Uterus (tissue), 4 donors: ENCODE results near the gene FLT1. TPM values are rescaled to one million over a fixed set of nuclear protein-coding genes. Genes with fewer than 3 reads are reported as not detected.

ENCODE experiments used
- DNase-seq, 2 donors: peaks; one replicate each; pipeline ENCODE4 v3.0.0-alpha.2; 2019 to 2020
- H3K27ac ChIP-seq, 2 donors: fragments of 200-600 bp; sonication (generic); 1 replicate in 1 of 2; 2 replicates in 1 of 2; pipeline ENCODE4 v1.5.1; 2016 to 2018
- H3K27me3 ChIP-seq, 2 donors: fragments of 200-600 bp; sonication (generic); one replicate each; pipeline ENCODE4 v1.5.1; 2018 to 2019; ENCODE audit warnings: control low read depth in 1 of 2
- H3K36me3 ChIP-seq, 2 donors: fragments of 200-600 bp; sonication (generic); one replicate each; pipeline ENCODE4 v1.5.1; 2019; ENCODE audit warnings: control low read depth in 1 of 2
- H3K4me1 ChIP-seq, 2 donors: fragments of 200-600 bp; sonication (generic); one replicate each; pipeline ENCODE4 v1.5.1; 2018 to 2019; ENCODE audit warnings: control low read depth in 1 of 2
- H3K4me3 ChIP-seq, 2 donors: fragments of 200-600 bp; sonication (generic); 1 replicate in 1 of 2; 2 replicates in 1 of 2; pipeline ENCODE4 v1.5.1; 2018 to 2019; ENCODE audit warnings: mild to moderate bottlenecking in 1 of 2
- H3K9me3 ChIP-seq, 2 donors: fragments of 200-600 bp; sonication (generic); one replicate each; pipeline ENCODE4 v1.5.1; 2019; ENCODE audit warnings: control low read depth in 1 of 2
- CTCF ChIP-seq, 4 experiments: fragments of 200-600 bp in 2 of 4; fragments of 450-650 bp in 2 of 4; sonication (generic) in 2 of 4; IDR thresholded peaks; one replicate each; pipeline ENCODE4 v1.5.1; 2016 to 2019; ENCODE audit warnings: antibody characterized with exemption in 4 of 4, mild to moderate bottlenecking in 2 of 4, moderate library complexity in 1 of 4
- POLR2A ChIP-seq, 2 donors: fragments of 450-650 bp; IDR thresholded peaks; one replicate each; pipeline ENCODE4 v1.6.1; 2016; ENCODE audit warnings: antibody characterized with exemption in 2 of 2, mild to moderate bottlenecking in 1 of 2, moderate library complexity in 1 of 2
- intact Hi-C: fragments of 100-400 bp; cut with DNase I; formaldehyde crosslinking; loops from one replicate; pipeline ENCODE4 v1.15.1; 2023; ENCODE audit warnings: low total_unique reads
- total RNA-seq, 4 donors: library from RNA; depleted of rRNA in 3 of 4; stranded (reverse); fragments of >200 nt in 3 of 4; gene quantifications; one replicate each; pipeline versions ENCODE4 v1.1.0 to v1.2.4, GENCODE V29; 2014 to 2023
- donor health status: DM: yes; HTN: yes; CAD: no.

The FLT1 gene
- total RNA-seq, 4 donors from 2014 or later = 53.2 to 95.3 (median 62.0) TPM

- no peaks in the 10 kb centered on the region for H3K36me3 ChIP-seq
- no peaks in the 10 kb centered on the region for H3K9me3 ChIP-seq
- H3K4me3 ChIP-seq = no peak overlapping the region
- H3K4me1 ChIP-seq = no peaks in the 10 kb centered on the region
- no peak for TF ChIP-seq CTCF (IDR thresholded peaks at IDR 0.05)
- no peak for TF ChIP-seq POLR2A (IDR thresholded peaks at IDR 0.05)
- intact Hi-C loops = no loop called here
- H3K27me3 ChIP-seq = no peaks in the 10 kb centered on the region
- DNase-seq = no peak
- no peak overlapping the region for H3K27ac ChIP-seq
Measured at GRCh38 chr13:28441529-28441928, 53.4 kb downstream of the FLT1 start.

GRCh38 chr13:28440774-28441504 is 54.0 kb downstream of the FLT1 start:
- H3K9me3 ChIP-seq = no peaks in the 10 kb centered on the region
- no peaks in the 10 kb centered on the region for H3K27me3 ChIP-seq
- no peaks in the 10 kb centered on the region for H3K36me3 ChIP-seq
- H3K4me3 ChIP-seq = no peak overlapping the region
- no peak overlapping the region for H3K27ac ChIP-seq
- intact Hi-C loops = no loop called here
- TF ChIP-seq POLR2A (IDR thresholded peaks at IDR 0.05) (no peak), CTCF (IDR thresholded peaks at IDR 0.05) (no peak)
- no peak for DNase-seq
- no peaks in the 10 kb centered on the region for H3K4me1 ChIP-seq

GRCh38 chr13:28438598-28439334 is 56.2 kb downstream of the FLT1 start:
- H3K36me3 ChIP-seq = no peaks in the 10 kb centered on the region
- TF ChIP-seq CTCF (IDR thresholded peaks at IDR 0.05) (no peak), POLR2A (IDR thresholded peaks at IDR 0.05) (no peak)
- H3K9me3 ChIP-seq = no peaks in the 10 kb centered on the region
- H3K4me1 ChIP-seq = no peaks in the 10 kb centered on the region
- H3K4me3 ChIP-seq = no peak overlapping the region
- no peaks in the 10 kb centered on the region for H3K27me3 ChIP-seq
- intact Hi-C loops = no loop called here
- no peak for DNase-seq
- H3K27ac ChIP-seq = no peak overlapping the region

- no peaks in the 10 kb centered on the region for H3K4me1 ChIP-seq
- no peaks in the 10 kb centered on the region for H3K36me3 ChIP-seq
- H3K9me3 ChIP-seq = no peaks in the 10 kb centered on the region
- no peak for DNase-seq
- H3K4me3 ChIP-seq = no peak overlapping the region
- intact Hi-C loops = no loop called here
- H3K27me3 ChIP-seq = no peaks in the 10 kb centered on the region
- H3K27ac ChIP-seq = no peak overlapping the region
- no peak for TF ChIP-seq POLR2A (IDR thresholded peaks at IDR 0.05)
Measured at GRCh38 chr13:28438067-28438466, 56.9 kb downstream of the FLT1 start.

- Histone ChIP-seq H3K4me3 (no peak overlapping the region), H3K4me1 (no peaks in the 10 kb centered on the region), H3K27ac (peak overlapping the region in 1 of 2 donors; percentile 4), H3K36me3 (no peaks in the 10 kb centered on the region), H3K27me3 (no peaks in the 10 kb centered on the region), H3K9me3 (no peaks in the 10 kb centered on the region)
- intact Hi-C loops = no loop called here
- TF ChIP-seq CTCF (IDR thresholded peaks at IDR 0.05) = no peak
- no peak for DNase-seq
Measured at GRCh38 chr13:28435917-28436316, 59.0 kb downstream of the FLT1 start.
